Tibial artery (tissue), 4 donors: ENCODE results near the gene ADM5.
A peak's percentile ranks its signal among the peaks of the same experiment; 100 is the strongest.

Experiments
- DNase-seq, 2 donors: peaks; one replicate each; pipeline ENCODE4 v3.0.0-alpha.2; 2019
- H3K27ac ChIP-seq, 2 donors: fragments of 200-600 bp; sonication (generic) in 1 of 2; 1 replicate in 1 of 2; 2 replicates in 1 of 2; pipeline ENCODE4 v1.5.1; 2018 to 2019; ENCODE audit warnings: mild to moderate bottlenecking in 1 of 2
- H3K27me3 ChIP-seq, 2 donors: fragments of 200-600 bp; sonication (generic) in 1 of 2; one replicate each; pipeline versions ENCODE4 v1.5.1 to v1.6.0; 2016 to 2019
- H3K36me3 ChIP-seq, 3 donors: fragments of 200-600 bp; sonication (generic) in 2 of 3; one replicate each; pipeline ENCODE4 v1.5.1; 2016 to 2019; ENCODE audit warnings: mild to moderate bottlenecking in 2 of 3
- H3K4me1 ChIP-seq, 4 donors: fragments of 200-600 bp; sonication (generic) in 2 of 4; 1 replicate in 3 of 4; 2 replicates in 1 of 4; pipeline ENCODE4 v1.5.1; 2016 to 2019
- H3K4me3 ChIP-seq, 2 donors: fragments of 200-600 bp; sonication (generic) in 1 of 2; 1 replicate in 1 of 2; 2 replicates in 1 of 2; pipeline ENCODE4 v1.5.1; 2018 to 2019; ENCODE audit warnings: mild to moderate bottlenecking in 2 of 2
- H3K9me3 ChIP-seq, 3 donors: fragments of 200-600 bp; sonication (generic) in 1 of 3; one replicate each; pipeline ENCODE4 v1.5.1; 2016 to 2019
- intact Hi-C: fragments of 100-400 bp; cut with DNase I; formaldehyde crosslinking; loops from one replicate; pipeline ENCODE4 v1.15.0; 2023; ENCODE audit warnings: low total_unique reads
- TF ChIP-seq, protein P1 (sequence below), 2 experiments: fragments of 200-600 bp in 1 of 2; fragments of 450-650 bp in 1 of 2; IDR thresholded peaks; one replicate each; pipeline ENCODE4 v1.5.1; 2017 to 2019; ENCODE audit warnings: antibody characterized with exemption in 2 of 2, mild to moderate bottlenecking in 1 of 2, moderate library complexity in 1 of 2

ADM5 gene

GRCh38 chr19:49666120-49666444 lies 23.3 kb upstream of the ADM5 start:
- TF ChIP-seq, protein P1, sequence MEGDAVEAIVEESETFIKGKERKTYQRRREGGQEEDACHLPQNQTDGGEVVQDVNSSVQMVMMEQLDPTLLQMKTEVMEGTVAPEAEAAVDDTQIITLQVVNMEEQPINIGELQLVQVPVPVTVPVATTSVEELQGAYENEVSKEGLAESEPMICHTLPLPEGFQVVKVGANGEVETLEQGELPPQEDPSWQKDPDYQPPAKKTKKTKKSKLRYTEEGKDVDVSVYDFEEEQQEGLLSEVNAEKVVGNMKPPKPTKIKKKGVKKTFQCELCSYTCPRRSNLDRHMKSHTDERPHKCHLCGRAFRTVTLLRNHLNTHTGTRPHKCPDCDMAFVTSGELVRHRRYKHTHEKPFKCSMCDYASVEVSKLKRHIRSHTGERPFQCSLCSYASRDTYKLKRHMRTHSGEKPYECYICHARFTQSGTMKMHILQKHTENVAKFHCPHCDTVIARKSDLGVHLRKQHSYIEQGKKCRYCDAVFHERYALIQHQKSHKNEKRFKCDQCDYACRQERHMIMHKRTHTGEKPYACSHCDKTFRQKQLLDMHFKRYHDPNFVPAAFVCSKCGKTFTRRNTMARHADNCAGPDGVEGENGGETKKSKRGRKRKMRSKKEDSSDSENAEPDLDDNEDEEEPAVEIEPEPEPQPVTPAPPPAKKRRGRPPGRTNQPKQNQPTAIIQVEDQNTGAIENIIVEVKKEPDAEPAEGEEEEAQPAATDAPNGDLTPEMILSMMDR (IDR thresholded peaks at IDR 0.05), result no peak
- peak overlapping the region; percentile 91 to 93 for H3K27ac ChIP-seq
- H3K36me3 ChIP-seq, result peaks cover 14 to 29% (median 21%) of the 10 kb centered on the region in 3 donors
- H3K9me3 ChIP-seq, result no peaks in the 10 kb centered on the region
- peaks cover 0 to 32% (median 18%) of the 10 kb centered on the region in 4 donors for H3K4me1 ChIP-seq
- H3K4me3 ChIP-seq, result peak overlapping the region; percentile 77 to 78
- no peaks in the 10 kb centered on the region for H3K27me3 ChIP-seq
- intact Hi-C loops, result no loop called here
- no peak for DNase-seq

GRCh38 chr19:49667473-49667872 lies 21.9 kb upstream of the ADM5 start:
- intact Hi-C loops, result no loop called here

DNA sequence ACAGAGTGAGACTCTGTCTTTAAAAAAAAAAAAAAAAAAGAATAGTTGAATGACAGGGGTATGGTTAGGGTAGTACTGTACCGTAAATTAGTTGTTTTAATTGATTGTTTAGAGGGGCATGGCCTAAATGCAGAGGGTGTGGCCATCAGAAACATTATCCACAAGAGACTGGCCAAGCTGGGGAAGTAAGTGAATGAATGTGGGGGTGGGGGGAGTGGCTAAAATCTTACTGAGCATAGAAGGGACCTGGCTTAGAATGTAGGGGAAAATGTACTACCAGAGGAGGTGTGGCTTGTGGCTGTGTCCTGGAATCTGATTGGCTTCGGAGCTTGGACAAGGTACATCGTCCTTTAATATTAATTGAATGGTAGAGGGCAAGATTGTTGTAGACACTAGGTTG lies 19.9 kb upstream of the ADM5 start:
- Histone ChIP-seq H3K36me3 (peaks cover 0 to 8% (median 0%) of the 10 kb centered on the region in 3 donors), H3K4me1 (peaks cover 0 to 25% (median 12%) of the 10 kb centered on the region in 4 donors), H3K9me3 (no peaks in the 10 kb centered on the region), H3K4me3 (no peak overlapping the region), H3K27ac (no peak overlapping the region), H3K27me3 (no peaks in the 10 kb centered on the region)
- intact Hi-C loops, result no loop called here
- no peak for DNase-seq
- TF ChIP-seq, protein P1 (IDR thresholded peaks at IDR 0.05), result no peak

More at GRCh38 chr19:49667473-49667872, 21.9 kb upstream of the ADM5 start:
- TF ChIP-seq, protein P1 (IDR thresholded peaks at IDR 0.05), result no peak
- no peak overlapping the region for H3K27ac ChIP-seq
- DNase-seq, result no peak
- H3K27me3 ChIP-seq, result no peaks in the 10 kb centered on the region
- H3K4me1 ChIP-seq, result peaks cover 0 to 38% (median 21%) of the 10 kb centered on the region in 4 donors
- H3K9me3 ChIP-seq, result no peaks in the 10 kb centered on the region
- no peak overlapping the region for H3K4me3 ChIP-seq
- peaks cover 3 to 15% (median 7%) of the 10 kb centered on the region in 3 donors for H3K36me3 ChIP-seq

- DNase-seq, result peak; percentile 69 to 82
- peaks cover 0 to 8% (median 0%) of the 10 kb centered on the region in 3 donors for H3K36me3 ChIP-seq
- no peaks in the 10 kb centered on the region for H3K27me3 ChIP-seq
- intact Hi-C loops, result loop anchor here (10.0 kb wide), 1 partner anchor 178 kb away; the partner anchor contains the start of gene RPS11
- peak overlapping the region; percentile 57 to 61 for H3K27ac ChIP-seq
- H3K9me3 ChIP-seq, result no peaks in the 10 kb centered on the region
- TF ChIP-seq, protein P1 (IDR thresholded peaks at IDR 0.05), result peak; percentile 74 to 90
- H3K4me1 ChIP-seq, result peaks cover 4 to 17% (median 9%) of the 10 kb centered on the region in 4 donors
- no peak overlapping the region for H3K4me3 ChIP-seq
These were observed 17.1 kb upstream of the ADM5 start for GRCh38 chr19:49672131-49672919.

GRCh38 chr19:49676136-49676783 lies 13.1 kb upstream of the ADM5 start:
- TF ChIP-seq, protein P1 (IDR thresholded peaks at IDR 0.05), result no peak
- Histone ChIP-seq H3K4me3 (peak overlapping the region; percentile 38 to 91), H3K36me3 (peaks cover 2 to 7% (median 2%) of the 10 kb centered on the region in 3 donors), H3K9me3 (no peaks in the 10 kb centered on the region), H3K4me1 (peaks cover 6 to 55% (median 43%) of the 10 kb centered on the region in 4 donors), H3K27me3 (no peaks in the 10 kb centered on the region), H3K27ac (peak overlapping the region; percentile 88 to 97)
- DNase-seq, result peak in 1 of 2 donors; percentile 83
- intact Hi-C loops, result loop anchor here (2.0 to 10.0 kb wide), 3 partner anchors 85 to 181 kb away; partner anchors contain the start of genes FCGRT, PRR12 and RPS11
